ENCODE results near the gene HRCT1. TPM values are rescaled to one million over a fixed set of nuclear protein-coding genes. Genes with fewer than 3 reads are reported as not detected.
A peak's percentile ranks its signal among the peaks of the same experiment; 100 is the strongest.

Gene HRCT1
- total RNA-seq (ENCODE audit: unreplicated experiment), result 0.87 TPM
- long read RNA-seq, result 0 reads

DNA sequence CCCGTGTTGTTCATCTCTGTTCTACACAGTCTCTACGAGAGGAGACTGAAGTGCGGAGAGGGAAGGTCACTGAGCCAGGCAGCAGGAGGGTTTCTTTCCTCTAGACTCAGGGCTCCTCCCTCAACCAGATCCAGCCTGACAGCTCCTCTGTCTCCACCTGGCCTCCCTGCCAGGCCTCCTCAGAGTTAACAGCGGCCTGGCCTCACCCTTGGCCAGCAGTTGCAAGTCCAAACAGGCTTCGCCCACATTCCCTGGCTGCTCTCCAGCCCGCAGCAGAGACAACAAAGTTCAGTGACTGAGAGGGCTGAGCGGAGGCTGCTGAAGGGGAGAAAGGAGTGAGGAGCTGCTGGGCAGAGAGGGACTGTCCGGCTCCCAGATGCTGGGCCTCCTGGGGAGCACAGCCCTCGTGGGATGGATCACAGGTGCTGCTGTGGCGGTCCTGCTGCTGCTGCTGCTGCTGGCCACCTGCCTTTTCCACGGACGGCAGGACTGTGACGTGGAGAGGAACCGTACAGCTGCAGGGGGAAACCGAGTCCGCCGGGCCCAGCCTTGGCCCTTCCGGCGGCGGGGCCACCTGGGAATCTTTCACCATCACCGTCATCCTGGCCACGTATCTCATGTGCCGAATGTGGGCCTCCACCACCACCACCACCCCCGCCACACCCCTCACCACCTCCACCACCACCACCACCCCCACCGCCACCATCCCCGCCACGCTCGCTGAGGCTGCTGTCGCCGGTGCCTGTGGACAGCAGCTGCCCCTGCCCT, at the start of gene HRCT1:
Gene HRCT1, plus strand, starts transcription at position 291 of the 768 bp plus-strand sequence. Its CDS starts 86 bp downstream, at position 377.
- Mint-ChIP-seq H3K27me3 (ENCODE audit: unreplicated experiment) (peaks cover 36% of the 10 kb centered on the region), H3K36me3 (ENCODE audit: low read depth, unreplicated experiment) (peaks cover 7% of the 10 kb centered on the region), H3K27ac (ENCODE audit: unreplicated experiment) (peak within 1 kb of the TSS; percentile 99), H3K4me1 (ENCODE audit: unreplicated experiment) (peaks cover 75% of the 10 kb centered on the region), H3K4me3 (ENCODE audit: unreplicated experiment) (peak within 1 kb of the TSS; percentile 51), H3K9me3 (ENCODE audit: unreplicated experiment) (no peaks in the 10 kb centered on the region)
- TF ChIP-seq CTCF (IDR thresholded peaks at IDR 0.05; ENCODE audit: unreplicated experiment), result no peak
- DNase-seq (ENCODE audit: low spot score), result no peak

GRCh38 chr9:35856206-35856605, 49.8 kb upstream of the HRCT1 start:
- TF ChIP-seq CTCF (IDR thresholded peaks at IDR 0.05; ENCODE audit: unreplicated experiment), result no peak
- Mint-ChIP-seq H3K27ac (ENCODE audit: unreplicated experiment) (no peak overlapping the region), H3K4me1 (ENCODE audit: unreplicated experiment) (peaks cover 14% of the 10 kb centered on the region), H3K9me3 (ENCODE audit: unreplicated experiment) (no peaks in the 10 kb centered on the region), H3K27me3 (ENCODE audit: unreplicated experiment) (peaks cover 14% of the 10 kb centered on the region), H3K36me3 (ENCODE audit: low read depth, unreplicated experiment) (peaks cover 4% of the 10 kb centered on the region), H3K4me3 (ENCODE audit: unreplicated experiment) (no peak overlapping the region)
- DNase-seq (ENCODE audit: low spot score), result no peak

GRCh38 chr9:35856882-35857281, 49.1 kb upstream of the HRCT1 start:
- Mint-ChIP-seq H3K27me3 (ENCODE audit: unreplicated experiment) (peaks cover 19% of the 10 kb centered on the region), H3K27ac (ENCODE audit: unreplicated experiment) (no peak overlapping the region), H3K9me3 (ENCODE audit: unreplicated experiment) (no peaks in the 10 kb centered on the region), H3K4me1 (ENCODE audit: unreplicated experiment) (peaks cover 14% of the 10 kb centered on the region), H3K36me3 (ENCODE audit: low read depth, unreplicated experiment) (peaks cover 4% of the 10 kb centered on the region), H3K4me3 (ENCODE audit: unreplicated experiment) (no peak overlapping the region)
- no peak for DNase-seq (ENCODE audit: low spot score)
- TF ChIP-seq CTCF (IDR thresholded peaks at IDR 0.05; ENCODE audit: unreplicated experiment), result no peak

DNA sequence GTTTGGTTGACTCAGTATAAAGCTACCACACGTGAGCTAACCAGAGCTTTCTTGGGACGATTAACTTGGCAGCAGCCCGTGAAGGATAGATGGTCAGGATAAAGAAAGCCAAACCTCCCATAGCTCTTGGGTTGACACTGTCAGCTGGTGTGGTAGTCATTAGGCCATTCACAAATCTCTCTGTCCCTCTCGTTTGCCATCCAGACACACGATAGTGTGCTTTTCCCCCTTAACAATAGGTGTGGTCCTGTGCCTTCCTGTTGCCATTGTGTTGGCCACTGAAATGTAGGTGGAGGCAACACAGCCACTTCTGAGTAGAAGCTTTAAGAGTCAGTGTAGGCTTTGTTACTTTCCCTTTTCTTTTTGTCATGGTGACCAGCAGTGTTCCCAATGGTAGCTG, 47.5 kb upstream of the HRCT1 start:
- Mint-ChIP-seq H3K4me1 (ENCODE audit: unreplicated experiment) (peaks cover 14% of the 10 kb centered on the region), H3K9me3 (ENCODE audit: unreplicated experiment) (no peaks in the 10 kb centered on the region), H3K36me3 (ENCODE audit: low read depth, unreplicated experiment) (peaks cover 4% of the 10 kb centered on the region), H3K27me3 (ENCODE audit: unreplicated experiment) (peaks cover 18% of the 10 kb centered on the region), H3K4me3 (ENCODE audit: unreplicated experiment) (no peak overlapping the region), H3K27ac (ENCODE audit: unreplicated experiment) (no peak overlapping the region)
- no peak for DNase-seq (ENCODE audit: low spot score)
- TF ChIP-seq CTCF (IDR thresholded peaks at IDR 0.05; ENCODE audit: unreplicated experiment), result no peak

GRCh38 chr9:35859310-35859989, 46.6 kb upstream of the HRCT1 start:
- no peak overlapping the region for H3K27ac Mint-ChIP-seq (ENCODE audit: unreplicated experiment)

More at GRCh38 chr9:35859310-35859989, 46.6 kb upstream of the HRCT1 start:
- no peak for DNase-seq (ENCODE audit: low spot score)
- peaks cover 21% of the 10 kb centered on the region for H3K4me1 Mint-ChIP-seq (ENCODE audit: unreplicated experiment)
- no peak overlapping the region for H3K4me3 Mint-ChIP-seq (ENCODE audit: unreplicated experiment)
- no peaks in the 10 kb centered on the region for H3K9me3 Mint-ChIP-seq (ENCODE audit: unreplicated experiment)
- peaks cover 4% of the 10 kb centered on the region for H3K36me3 Mint-ChIP-seq (ENCODE audit: low read depth, unreplicated experiment)
- H3K27me3 Mint-ChIP-seq (ENCODE audit: unreplicated experiment), result peaks cover 17% of the 10 kb centered on the region
- TF ChIP-seq CTCF (IDR thresholded peaks at IDR 0.05; ENCODE audit: unreplicated experiment), result no peak
